HUDEP-2 (cell line): ENCODE data around the gene GPT2.
A peak's percentile ranks its signal among the peaks of the same experiment; 100 is the strongest.
"Not testable (repeated sequence)": the region's sequence is repeated elsewhere in the genome, so short reads cannot be mapped to it uniquely, and the experiment has no call there.

ENCODE experiments used
- DNase-seq, 76 experiments: peaks; one replicate each; lab custom pipeline; 2025; ENCODE audit not compliant: unreplicated experiment in 76 of 76; lab: John Stamatoyannopoulos, UW

The GPT2 gene

GRCh38 chr16:46862555-46863447 is 21.4 kb upstream of the GPT2 start:
- DNase-seq = no peak

GRCh38 chr16:46866286-46866685 is 17.9 kb upstream of the GPT2 start:
- DNase-seq = no peak

- DNase-seq = not testable (repeated sequence)
Observed at GRCh38 chr16:46867486-46867885, 16.7 kb upstream of the GPT2 start.

- DNase-seq = not testable (repeated sequence)
Observed at GRCh38 chr16:46868891-46869290, 15.3 kb upstream of the GPT2 start.

- DNase-seq = no peak
Observed at GRCh38 chr16:46871597-46871996, 12.6 kb upstream of the GPT2 start.

GRCh38 chr16:46873201-46873600 is 11.0 kb upstream of the GPT2 start:
- DNase-seq = no peak

GRCh38 chr16:46875243-46875642 is 8.9 kb upstream of the GPT2 start:
- DNase-seq = no peak

- no peak for DNase-seq
Observed at GRCh38 chr16:46882304-46882939, 1.7 kb upstream of the GPT2 start.

- DNase-seq = no peak
Observed at GRCh38 chr16:46882940-46883307, 1.2 kb upstream of the GPT2 start.

- peak in 1 of 76 experiments; percentile 9 for DNase-seq
Observed at GRCh38 chr16:46883353-46883689, 841 bp upstream of the GPT2 start.

- peak in 1 of 76 experiments; percentile 24 for DNase-seq
Observed at GRCh38 chr16:46884513-46885293, 541 bp downstream of the GPT2 start.

- no peak for DNase-seq
Observed at GRCh38 chr16:46885960-46886763, 2.0 kb downstream of the GPT2 start.

- no peak for DNase-seq
Observed at GRCh38 chr16:46886764-46887523, 2.8 kb downstream of the GPT2 start.

GRCh38 chr16:46887524-46887854 is 3.3 kb downstream of the GPT2 start:
- DNase-seq = no peak

GRCh38 chr16:46889245-46889941 is 5.2 kb downstream of the GPT2 start:
- DNase-seq = no peak

- DNase-seq = no peak
Observed at GRCh38 chr16:46889942-46890300, 5.8 kb downstream of the GPT2 start.

GRCh38 chr16:46891910-46892309 is 7.7 kb downstream of the GPT2 start:
- DNase-seq = no peak

GRCh38 chr16:46894036-46894672 is 10.0 kb downstream of the GPT2 start:
- no peak for DNase-seq
